Epithelial cell of esophagus (primary cell): ENCODE results near the gene PGAM5.

ENCODE experiments used
- DNase-seq: peaks from one replicate; pipeline ENCODE4 v3.0.0; 2010; ENCODE audit warnings: low read depth
- H3K4me3 ChIP-seq: 2 replicates; pipeline ENCODE4 v1.5.1; 2011; ENCODE audit warnings: mild to moderate bottlenecking, low read length, control low read depth
- CTCF ChIP-seq: IDR thresholded peaks from 2 replicates; pipeline ENCODE4 v1.5.1; 2011; ENCODE audit warnings: low read depth, mild to moderate bottlenecking, low read length, control low read depth, inconsistent platforms; ENCODE audit not compliant: insufficient read depth; ENCODE audit errors: missing control alignments

Gene PGAM5

GRCh38 chr12:132665794-132666193, 44.8 kb upstream of the PGAM5 start:
- DNase-seq = no peak
- no peak overlapping the region for H3K4me3 ChIP-seq
- no peak for TF ChIP-seq CTCF

- H3K4me3 ChIP-seq = no peak overlapping the region
- no peak for TF ChIP-seq CTCF
- DNase-seq = no peak
These were observed 42.2 kb upstream of the PGAM5 start for GRCh38 chr12:132668191-132669088.

- no peak for DNase-seq
- TF ChIP-seq CTCF = no peak
- no peak overlapping the region for H3K4me3 ChIP-seq
These were observed 41.3 kb upstream of the PGAM5 start for GRCh38 chr12:132669166-132669879.

- no peak for TF ChIP-seq CTCF
- H3K4me3 ChIP-seq = no peak overlapping the region
- DNase-seq = no peak
These were observed 38.5 kb upstream of the PGAM5 start for GRCh38 chr12:132672116-132672515.

- no peak overlapping the region for H3K4me3 ChIP-seq
- DNase-seq = no peak
- TF ChIP-seq CTCF = no peak
These were observed 38.0 kb upstream of the PGAM5 start for GRCh38 chr12:132672678-132673077.

GRCh38 chr12:132673288-132674179, 37.1 kb upstream of the PGAM5 start:
- no peak for DNase-seq
- TF ChIP-seq CTCF = no peak
- H3K4me3 ChIP-seq = no peak overlapping the region
